ENCODE measurements around the gene ACTR1B. TPM values are rescaled to one million over a fixed set of nuclear protein-coding genes. Genes with fewer than 3 reads are reported as not detected.

ACTR1B gene
- total and polyA plus RNA-seq, 2 experiments from 2014 or later = 53.4 to 65.8 TPM

DNA sequence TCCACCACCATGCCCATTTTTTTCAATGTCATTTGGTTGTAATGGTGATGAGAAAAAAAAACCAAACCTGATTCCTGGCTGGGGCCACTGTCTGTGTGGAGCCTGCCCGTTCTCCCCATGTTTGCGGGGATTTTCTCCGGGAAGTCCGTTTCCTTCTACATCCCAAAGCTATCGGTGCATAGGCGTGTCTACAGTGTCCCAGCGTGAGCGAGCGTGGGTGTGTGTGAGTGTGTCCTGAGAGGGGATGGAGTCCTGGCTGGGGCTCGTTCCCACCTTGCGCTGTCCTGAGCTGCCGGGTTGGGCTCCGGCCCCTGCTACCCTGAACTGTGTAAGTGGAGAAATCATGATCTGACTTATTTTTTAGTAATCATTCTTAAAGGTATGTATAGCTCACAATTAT, 42.3 kb upstream of the ACTR1B start:
- H2AFZ ChIP-seq = no peak overlapping the region
- no peaks in the 10 kb centered on the region for H3K4me1 ChIP-seq (ENCODE audit: insufficient read depth)
- H3K9me2 ChIP-seq (ENCODE audit: insufficient read depth) = no peaks in the 10 kb centered on the region
- no peak overlapping the region for H3K4me3 ChIP-seq
- H3F3A ChIP-seq (ENCODE audit: insufficient read depth) = no peaks in the 10 kb centered on the region
- no peaks in the 10 kb centered on the region for H3K79me2 ChIP-seq (ENCODE audit: insufficient read depth)
- H3K4me2 ChIP-seq (ENCODE audit: unreplicated experiment) = no peak overlapping the region
- 89 to 91% methylated on average over 13 of the region's 13 CpGs for WGBS, 2 experiments (ENCODE audit: low coverage in 1 of 2, low lambda C conversion rate in 2 of 2, missing lambda C conversion rate in 2 of 2)
- H3K36me3 ChIP-seq (ENCODE audit: low read depth) = no peaks in the 10 kb centered on the region
- H4K20me1 ChIP-seq (ENCODE audit: insufficient read depth) = no peaks in the 10 kb centered on the region
- DNase-seq = no peak
- no peak overlapping the region for H3K9ac ChIP-seq
- in situ Hi-C loops (cut with MboI) = no loop called here
- no peak for TF ChIP-seq EZH2 (IDR thresholded peaks at IDR 0.05; ENCODE audit: insufficient read depth, poor library complexity, severe bottlenecking)
- TF ChIP-seq EZH2phosphoT487 (IDR thresholded peaks at IDR 0.05; ENCODE audit: insufficient read depth, low read depth) = no peak
- no peaks in the 10 kb centered on the region for H3K9me3 ChIP-seq (ENCODE audit: low read depth)
- H3K27me3 ChIP-seq (replicated peaks; ENCODE audit: insufficient read depth) = no peaks in the 10 kb centered on the region
- no peak overlapping the region for H3K27ac ChIP-seq

DNA sequence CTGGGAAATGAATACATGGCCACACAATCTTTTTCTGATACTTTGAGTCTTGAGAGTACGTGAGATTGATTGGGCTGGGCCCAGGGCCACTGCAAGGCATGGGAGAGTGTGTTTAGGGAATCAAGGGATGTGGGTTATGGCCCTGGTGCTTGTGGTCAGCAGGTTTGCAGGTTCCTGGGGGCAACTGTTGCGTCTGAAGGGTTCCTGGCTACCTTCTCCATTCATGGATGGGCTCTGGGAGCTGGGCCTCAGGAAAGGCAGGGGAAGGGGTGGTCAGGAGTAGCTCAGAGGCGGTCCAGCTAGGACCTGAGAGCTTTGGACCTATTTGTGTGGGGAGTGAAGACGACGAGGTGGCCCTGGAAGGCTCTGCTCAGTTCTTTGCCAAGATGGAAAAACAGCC, 41.1 kb upstream of the ACTR1B start:
- H3K9me2 ChIP-seq (ENCODE audit: insufficient read depth) = no peaks in the 10 kb centered on the region
- H2AFZ ChIP-seq = no peak overlapping the region
- no peaks in the 10 kb centered on the region for H3K79me2 ChIP-seq (ENCODE audit: insufficient read depth)
- H3K9ac ChIP-seq = no peak overlapping the region
- H3K4me1 ChIP-seq (ENCODE audit: insufficient read depth) = no peaks in the 10 kb centered on the region
- no peak overlapping the region for H3K27ac ChIP-seq
- in situ Hi-C loops (cut with MboI) = no loop called here
- no peak overlapping the region for H3K4me3 ChIP-seq
- no peak overlapping the region for H3K4me2 ChIP-seq (ENCODE audit: unreplicated experiment)
- no peaks in the 10 kb centered on the region for H3F3A ChIP-seq (ENCODE audit: insufficient read depth)
- H3K36me3 ChIP-seq (ENCODE audit: low read depth) = no peaks in the 10 kb centered on the region
- H4K20me1 ChIP-seq (ENCODE audit: insufficient read depth) = no peaks in the 10 kb centered on the region
- DNase-seq = no peak
- H3K27me3 ChIP-seq (replicated peaks; ENCODE audit: insufficient read depth) = no peaks in the 10 kb centered on the region
- 42 to 46% methylated on average over 5 of the region's 5 CpGs for WGBS, 2 experiments (ENCODE audit: low coverage in 1 of 2, low lambda C conversion rate in 2 of 2, missing lambda C conversion rate in 2 of 2)
- TF ChIP-seq EZH2phosphoT487 (IDR thresholded peaks at IDR 0.05; ENCODE audit: insufficient read depth, low read depth) = no peak
- no peak for TF ChIP-seq EZH2 (IDR thresholded peaks at IDR 0.05; ENCODE audit: insufficient read depth, poor library complexity, severe bottlenecking)
- H3K9me3 ChIP-seq (ENCODE audit: low read depth) = no peaks in the 10 kb centered on the region

DNA sequence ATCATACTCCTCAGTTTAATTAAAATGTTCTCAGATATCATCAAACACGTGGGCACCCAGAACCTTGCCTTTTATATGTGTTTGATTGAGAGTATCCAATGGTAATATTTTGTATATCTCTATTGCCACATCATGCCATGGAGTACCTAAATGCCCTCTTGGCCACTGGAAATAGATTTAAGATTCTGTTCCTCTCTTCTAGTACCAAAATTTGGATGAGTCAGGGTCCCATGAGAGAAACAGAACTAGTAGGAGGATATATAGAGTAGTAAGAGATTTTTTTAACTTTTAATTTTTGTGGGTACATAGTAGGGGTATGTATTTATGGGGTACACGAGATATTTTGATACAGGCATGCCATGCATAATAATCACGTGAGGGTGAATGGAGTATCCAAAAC, 39.9 kb upstream of the ACTR1B start:
- in situ Hi-C loops (cut with MboI) = no loop called here

DNA sequence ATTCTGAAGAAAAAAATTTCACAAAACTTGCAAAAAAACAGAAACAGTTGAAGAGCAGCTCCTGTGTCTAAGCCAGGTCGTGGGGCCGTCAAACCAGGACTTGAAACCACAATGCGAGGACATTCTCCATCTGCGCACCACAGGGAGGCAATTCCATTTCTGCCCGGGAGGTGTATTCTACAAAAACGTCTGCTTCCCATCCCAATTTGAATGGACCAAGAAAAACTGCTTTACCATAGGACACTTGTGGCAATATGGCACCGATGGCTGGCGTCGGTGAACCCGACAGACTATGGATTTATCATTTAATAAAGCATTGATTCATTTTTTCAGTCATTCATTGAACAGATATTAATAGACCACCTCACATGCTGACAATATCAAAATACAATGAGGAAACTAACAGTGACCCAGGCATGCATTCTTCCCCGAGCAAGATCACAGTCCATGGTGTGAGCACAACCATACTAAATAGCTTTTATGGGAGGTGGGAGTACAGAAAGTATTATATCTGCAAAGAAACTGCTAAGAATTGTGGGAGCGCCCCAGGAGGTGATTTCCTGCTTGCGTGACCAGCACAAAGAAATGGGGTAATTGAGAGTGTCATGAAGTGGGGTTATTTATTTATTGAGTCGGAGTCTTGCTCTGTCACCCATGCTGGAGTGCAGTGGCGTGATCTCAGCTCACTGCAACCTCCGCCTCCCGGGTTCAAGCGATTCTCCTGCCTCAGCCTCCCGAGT, 39.1 kb upstream of the ACTR1B start:
- Histone ChIP-seq H4K20me1 (ENCODE audit: insufficient read depth) (no peaks in the 10 kb centered on the region), H2AFZ (no peak overlapping the region), H3K9me2 (ENCODE audit: insufficient read depth) (no peaks in the 10 kb centered on the region), H3K4me2 (ENCODE audit: unreplicated experiment) (no peak overlapping the region), H3K4me1 (ENCODE audit: insufficient read depth) (no peaks in the 10 kb centered on the region), H3K9me3 (ENCODE audit: low read depth) (no peaks in the 10 kb centered on the region), H3K27me3 (replicated peaks; ENCODE audit: insufficient read depth) (no peaks in the 10 kb centered on the region), H3F3A (ENCODE audit: insufficient read depth) (no peaks in the 10 kb centered on the region), H3K4me3 (no peak overlapping the region), H3K9ac (no peak overlapping the region), H3K36me3 (ENCODE audit: low read depth) (no peaks in the 10 kb centered on the region), H3K79me2 (ENCODE audit: insufficient read depth) (no peaks in the 10 kb centered on the region), H3K27ac (no peak overlapping the region)
- WGBS, 2 experiments (ENCODE audit: low coverage in 1 of 2, low lambda C conversion rate in 2 of 2, missing lambda C conversion rate in 2 of 2) = 80 to 82% methylated on average over 19 of the region's 19 CpGs
- no peak for TF ChIP-seq EZH2 (IDR thresholded peaks at IDR 0.05; ENCODE audit: insufficient read depth, poor library complexity, severe bottlenecking)
- no peak for TF ChIP-seq EZH2phosphoT487 (IDR thresholded peaks at IDR 0.05; ENCODE audit: insufficient read depth, low read depth)
- no peak for DNase-seq
- in situ Hi-C loops (cut with MboI) = no loop called here

More for the DNA sequence above, 39.9 kb upstream of the ACTR1B start:
- 29 to 34% methylated on average over 3 of the region's 3 CpGs for WGBS, 2 experiments (ENCODE audit: low coverage in 1 of 2, low lambda C conversion rate in 2 of 2, missing lambda C conversion rate in 2 of 2)
- Histone ChIP-seq H3K9me2 (ENCODE audit: insufficient read depth) (no peaks in the 10 kb centered on the region), H3K4me3 (no peak overlapping the region), H3K4me2 (ENCODE audit: unreplicated experiment) (no peak overlapping the region), H2AFZ (no peak overlapping the region), H3F3A (ENCODE audit: insufficient read depth) (no peaks in the 10 kb centered on the region), H3K9ac (no peak overlapping the region), H3K27ac (no peak overlapping the region), H3K36me3 (ENCODE audit: low read depth) (no peaks in the 10 kb centered on the region), H3K27me3 (replicated peaks; ENCODE audit: insufficient read depth) (no peaks in the 10 kb centered on the region), H3K4me1 (ENCODE audit: insufficient read depth) (no peaks in the 10 kb centered on the region), H3K9me3 (ENCODE audit: low read depth) (no peaks in the 10 kb centered on the region), H3K79me2 (ENCODE audit: insufficient read depth) (no peaks in the 10 kb centered on the region), H4K20me1 (ENCODE audit: insufficient read depth) (no peaks in the 10 kb centered on the region)
- DNase-seq = no peak
- no peak for TF ChIP-seq EZH2phosphoT487 (IDR thresholded peaks at IDR 0.05; ENCODE audit: insufficient read depth, low read depth)
